GM12878 (cell line): ENCODE results near the gene CBX7. TPM values are rescaled to one million over a fixed set of nuclear protein-coding genes. Genes with fewer than 3 reads are reported as not detected.
A peak's percentile ranks its signal among the peaks of the same experiment; 100 is the strongest.

Experiments used
- ATF7 ChIP-seq: fragments of 450-650 bp; IDR thresholded peaks from 2 replicates; pipeline ENCODE4 v1.6.1; 2016; ENCODE audit warnings: low read depth, mild to moderate bottlenecking
- CEBPB ChIP-seq, 2 experiments: fragments of 150-350 bp in 1 of 2; IDR thresholded peaks; 2 replicates each; pipeline ENCODE4 v1.6.1; 2012 to 2014; ENCODE audit warnings: low read depth in 2 of 2, low read length in 2 of 2, borderline replicate concordance in 1 of 2, inconsistent platforms in 1 of 2
- EED ChIP-seq: sonication (generic); IDR thresholded peaks from 2 replicates; pipeline ENCODE4 v1.6.1; 2016; ENCODE audit warnings: antibody characterized with exemption, low read depth
- EZH2 ChIP-seq: IDR thresholded peaks from 2 replicates; pipeline ENCODE4 v1.6.1; 2012; ENCODE audit warnings: low read depth, mild to moderate bottlenecking, control low read depth, inconsistent platforms, low read length, borderline replicate concordance; ENCODE audit not compliant: control insufficient read depth
- MEF2B ChIP-seq: fragments of 450-650 bp; IDR thresholded peaks from 2 replicates; pipeline ENCODE4 v1.6.1; 2018; ENCODE audit warnings: mild to moderate bottlenecking, moderate library complexity; ENCODE audit not compliant: partially characterized antibody, poor library complexity, severe bottlenecking
- MYB ChIP-seq: fragments of 150-350 bp; IDR thresholded peaks from 2 replicates; pipeline ENCODE4 v1.6.1; 2014; ENCODE audit warnings: mild to moderate bottlenecking, low read depth, low read length, borderline replicate concordance
- MYC ChIP-seq: IDR thresholded peaks from 2 replicates; pipeline ENCODE4 v1.6.1; 2011; ENCODE audit warnings: mild to moderate bottlenecking, low read length, moderate library complexity, inconsistent platforms; ENCODE audit not compliant: insufficient read depth, insufficient replicate concordance, insufficient read length, severe bottlenecking
- NR2C1 ChIP-seq: fragments of 450-650 bp; IDR thresholded peaks from 2 replicates; pipeline ENCODE4 v1.6.1; 2017; ENCODE audit warnings: antibody characterized with exemption, mild to moderate bottlenecking, moderate library complexity
- NR2C2 ChIP-seq: IDR thresholded peaks from 2 replicates; pipeline ENCODE4 v1.6.1; 2011; ENCODE audit warnings: borderline replicate concordance, low read depth; ENCODE audit not compliant: control insufficient read depth, insufficient read length
- POU2F2 ChIP-seq: IDR thresholded peaks from 3 replicates; pipeline ENCODE4 v1.6.1; 2011; ENCODE audit warnings: low read depth, mild to moderate bottlenecking, low read length, borderline replicate concordance
- RAD51 ChIP-seq: fragments of 450-650 bp; IDR thresholded peaks from 2 replicates; pipeline ENCODE4 v1.6.1; 2016; ENCODE audit warnings: moderate library complexity, mild to moderate bottlenecking, inconsistent platforms
- RCOR1 ChIP-seq: conservative IDR thresholded peaks from 2 replicates; pipeline ENCODE4 v1.6.1; 2012; ENCODE audit warnings: low read depth, low read length, improper control_type of control experiment
- RELA ChIP-seq: fragments of 450-650 bp; IDR thresholded peaks from 2 replicates; pipeline ENCODE4 v1.8.0; 2014; ENCODE audit warnings: borderline replicate concordance; ENCODE audit not compliant: partially characterized antibody
- SUPT20H ChIP-seq: IDR thresholded peaks from 2 replicates; pipeline ENCODE4 v1.6.1; 2011; ENCODE audit warnings: low read depth, mild to moderate bottlenecking, low read length, moderate library complexity, borderline replicate concordance; ENCODE audit not compliant: control insufficient read depth
- TCF12 ChIP-seq: IDR thresholded peaks from 2 replicates; pipeline ENCODE4 v1.6.1; 2011; ENCODE audit warnings: low read depth, mild to moderate bottlenecking, low read length
- TCF7 ChIP-seq: IDR thresholded peaks from 2 replicates; pipeline ENCODE4 v1.6.1; 2014; ENCODE audit warnings: antibody characterized with exemption, borderline replicate concordance
- WRNIP1 ChIP-seq: IDR thresholded peaks from 2 replicates; pipeline ENCODE4 v1.6.1; 2011; ENCODE audit warnings: low read depth, low read length, improper control_type of control experiment, borderline replicate concordance
- ZBED1 ChIP-seq: IDR thresholded peaks from 2 replicates; pipeline ENCODE4 v1.6.1; 2016; ENCODE audit warnings: borderline replicate concordance
- polyA plus RNA-seq, 11 experiments: library from polyadenylated mRNA; depleted of rRNA in 4 of 11; unstranded in 6 of 11; stranded (reverse) in 5 of 11; fragments of >200 nt; fragmentation: Nextera tagmentation in 4 of 11; fragmentation: Illumina TruSeq in 1 of 11; extraction: Ambion mirVana in 4 of 11; extraction: Trizol in 1 of 11; gene quantifications; 1 replicate in 1 of 11; 2 replicates in 10 of 11; pipeline versions ENCODE4 v1.2.1 to v1.2.3, GENCODE V29; 2011 to 2016; ENCODE audit warnings: inconsistent platforms in 2 of 11, missing spikeins in 2 of 11, low read depth in 1 of 11
- total RNA-seq, 4 experiments: library from RNA; depleted of rRNA in 3 of 4; stranded (reverse); fragments of >200 nt in 3 of 4; fragmentation: Illumina TruSeq in 1 of 4; extraction: Trizol in 1 of 4; gene quantifications; 2 replicates each; pipeline versions ENCODE4 v1.2.1 to v1.2.3, GENCODE V29; 2013 to 2021
- TF ChIP-seq, protein P1 (sequence below): fragments of 450-650 bp; IDR thresholded peaks from 2 replicates; pipeline ENCODE4 v1.6.1; 2017; ENCODE audit warnings: mild to moderate bottlenecking, moderate library complexity
- TF ChIP-seq, protein P2 (sequence below): IDR thresholded peaks from 2 replicates; pipeline ENCODE4 v1.6.1; 2011; ENCODE audit warnings: mild to moderate bottlenecking, low read depth, low read length, moderate library complexity; ENCODE audit not compliant: insufficient replicate concordance

CBX7 gene
- total and polyA plus RNA-seq, 10 of the 15 experiments (the other 5 are each of a cell fraction or from before 2014, with no cell fraction given): 0.18 to 17.2 (median 5.6) TPM

DNA sequence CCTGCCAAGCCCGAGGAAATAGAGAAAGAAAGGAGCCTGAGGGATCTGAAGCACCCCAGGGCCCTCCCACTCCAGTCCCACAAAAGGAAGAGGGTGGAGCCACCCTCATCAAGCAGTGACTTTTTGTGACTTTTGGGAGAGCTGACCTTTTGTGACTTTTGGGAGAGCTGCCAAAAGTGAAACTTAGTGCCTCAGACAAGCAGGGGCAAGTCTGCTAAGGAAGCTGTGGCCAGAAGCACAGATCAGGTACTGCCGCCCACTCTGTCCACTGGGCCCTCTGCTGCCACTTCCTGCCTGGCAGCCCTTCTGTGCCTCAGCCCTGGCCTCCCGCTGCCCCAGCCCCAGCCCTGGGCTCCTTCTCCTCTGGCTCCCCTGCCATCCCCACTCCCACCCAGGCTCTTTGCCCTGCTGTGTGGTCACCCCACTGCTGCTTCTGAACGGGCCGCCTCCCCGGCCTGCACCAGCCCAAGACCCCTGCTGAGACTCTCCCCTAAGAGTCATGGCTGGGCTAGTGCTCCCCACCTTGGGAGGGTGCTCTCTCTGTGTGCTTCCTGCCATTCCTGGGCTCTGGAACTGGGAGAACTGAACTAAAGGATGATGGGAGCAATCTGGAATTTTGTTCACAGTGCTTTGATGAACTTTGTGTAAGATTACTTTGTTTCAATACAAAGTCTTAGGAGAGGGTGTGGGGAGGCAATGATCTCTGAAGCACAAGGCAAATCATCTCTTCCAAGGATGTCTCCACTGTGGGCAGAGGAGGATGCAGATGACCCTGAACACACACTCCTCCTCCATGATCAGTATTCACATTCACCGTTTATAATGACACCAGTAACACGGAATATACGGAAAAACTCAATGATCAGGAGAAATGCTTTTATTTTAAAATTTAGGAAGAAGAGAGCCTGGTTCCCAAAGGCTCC, 55.1 kb downstream of the CBX7 start, which contains the start of gene APOBEC3H (continued):
- TF ChIP-seq RCOR1 (no peak), SUPT20H (no peak), RAD51 (no peak), RELA (no peak), ATF7 (no peak), ZBED1 (peak; percentile 61; the same call in 1 of the 2 replicates), MYB (no peak), WRNIP1 (no peak), MEF2B (no peak), CEBPB (IDR thresholded peaks at IDR 0.05; ENCODE audit: borderline replicate concordance in 1 of 2, low read depth in 2 of 2, low read length in 2 of 2) (no peak), POU2F2 (no peak), EZH2 (no peak), NR2C1 (no peak), TCF12 (no peak), TCF7 (no peak), MYC (no peak), EED (peak; percentile 74), NR2C2 (no peak)
- TF ChIP-seq, protein P1, sequence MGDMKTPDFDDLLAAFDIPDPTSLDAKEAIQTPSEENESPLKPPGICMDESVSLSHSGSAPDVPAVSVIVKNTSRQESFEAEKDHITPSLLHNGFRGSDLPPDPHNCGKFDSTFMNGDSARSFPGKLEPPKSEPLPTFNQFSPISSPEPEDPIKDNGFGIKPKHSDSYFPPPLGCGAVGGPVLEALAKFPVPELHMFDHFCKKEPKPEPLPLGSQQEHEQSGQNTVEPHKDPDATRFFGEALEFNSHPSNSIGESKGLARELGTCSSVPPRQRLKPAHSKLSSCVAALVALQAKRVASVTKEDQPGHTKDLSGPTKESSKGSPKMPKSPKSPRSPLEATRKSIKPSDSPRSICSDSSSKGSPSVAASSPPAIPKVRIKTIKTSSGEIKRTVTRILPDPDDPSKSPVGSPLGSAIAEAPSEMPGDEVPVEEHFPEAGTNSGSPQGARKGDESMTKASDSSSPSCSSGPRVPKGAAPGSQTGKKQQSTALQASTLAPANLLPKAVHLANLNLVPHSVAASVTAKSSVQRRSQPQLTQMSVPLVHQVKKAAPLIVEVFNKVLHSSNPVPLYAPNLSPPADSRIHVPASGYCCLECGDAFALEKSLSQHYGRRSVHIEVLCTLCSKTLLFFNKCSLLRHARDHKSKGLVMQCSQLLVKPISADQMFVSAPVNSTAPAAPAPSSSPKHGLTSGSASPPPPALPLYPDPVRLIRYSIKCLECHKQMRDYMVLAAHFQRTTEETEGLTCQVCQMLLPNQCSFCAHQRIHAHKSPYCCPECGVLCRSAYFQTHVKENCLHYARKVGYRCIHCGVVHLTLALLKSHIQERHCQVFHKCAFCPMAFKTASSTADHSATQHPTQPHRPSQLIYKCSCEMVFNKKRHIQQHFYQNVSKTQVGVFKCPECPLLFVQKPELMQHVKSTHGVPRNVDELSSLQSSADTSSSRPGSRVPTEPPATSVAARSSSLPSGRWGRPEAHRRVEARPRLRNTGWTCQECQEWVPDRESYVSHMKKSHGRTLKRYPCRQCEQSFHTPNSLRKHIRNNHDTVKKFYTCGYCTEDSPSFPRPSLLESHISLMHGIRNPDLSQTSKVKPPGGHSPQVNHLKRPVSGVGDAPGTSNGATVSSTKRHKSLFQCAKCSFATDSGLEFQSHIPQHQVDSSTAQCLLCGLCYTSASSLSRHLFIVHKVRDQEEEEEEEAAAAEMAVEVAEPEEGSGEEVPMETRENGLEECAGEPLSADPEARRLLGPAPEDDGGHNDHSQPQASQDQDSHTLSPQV: no peak
- TF ChIP-seq, protein P2, sequence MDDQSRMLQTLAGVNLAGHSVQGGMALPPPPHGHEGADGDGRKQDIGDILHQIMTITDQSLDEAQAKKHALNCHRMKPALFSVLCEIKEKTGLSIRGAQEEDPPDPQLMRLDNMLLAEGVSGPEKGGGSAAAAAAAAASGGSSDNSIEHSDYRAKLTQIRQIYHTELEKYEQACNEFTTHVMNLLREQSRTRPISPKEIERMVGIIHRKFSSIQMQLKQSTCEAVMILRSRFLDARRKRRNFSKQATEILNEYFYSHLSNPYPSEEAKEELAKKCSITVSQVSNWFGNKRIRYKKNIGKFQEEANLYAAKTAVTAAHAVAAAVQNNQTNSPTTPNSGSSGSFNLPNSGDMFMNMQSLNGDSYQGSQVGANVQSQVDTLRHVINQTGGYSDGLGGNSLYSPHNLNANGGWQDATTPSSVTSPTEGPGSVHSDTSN: no peak
